RWPE1 (cell line): ENCODE measurements around the gene CNGA3.

Source experiments
- CTCF ChIA-PET: fragments of 350-600 bp; sonication (Branson Sonifier 250); formaldehyde crosslinking; extraction: SDS; loops from one replicate; lab custom pipeline; 2021; lab: Yijun Ruan, JAX
- POLR2A ChIA-PET: fragments of 400-600 bp; formaldehyde crosslinking; extraction: SDS; loops from one replicate; lab custom pipeline; 2020; ENCODE audit warnings: antibody characterized with exemption; ENCODE audit not compliant: low non-redundant PET; lab: Yijun Ruan, JAX
- DNase-seq: peaks from one replicate; pipeline ENCODE4 v3.0.0; 2012; ENCODE audit warnings: low spot score
- H3K27ac ChIP-seq: fragments of 450-650 bp; 2 replicates; pipeline ENCODE4 v1.5.1; 2017
- TF ChIP-seq, protein P1 (sequence below): fragments of 450-650 bp; conservative IDR thresholded peaks from 2 replicates; pipeline ENCODE4 v1.5.1; 2017; ENCODE audit warnings: low read depth, mild to moderate bottlenecking

Gene CNGA3

DNA sequence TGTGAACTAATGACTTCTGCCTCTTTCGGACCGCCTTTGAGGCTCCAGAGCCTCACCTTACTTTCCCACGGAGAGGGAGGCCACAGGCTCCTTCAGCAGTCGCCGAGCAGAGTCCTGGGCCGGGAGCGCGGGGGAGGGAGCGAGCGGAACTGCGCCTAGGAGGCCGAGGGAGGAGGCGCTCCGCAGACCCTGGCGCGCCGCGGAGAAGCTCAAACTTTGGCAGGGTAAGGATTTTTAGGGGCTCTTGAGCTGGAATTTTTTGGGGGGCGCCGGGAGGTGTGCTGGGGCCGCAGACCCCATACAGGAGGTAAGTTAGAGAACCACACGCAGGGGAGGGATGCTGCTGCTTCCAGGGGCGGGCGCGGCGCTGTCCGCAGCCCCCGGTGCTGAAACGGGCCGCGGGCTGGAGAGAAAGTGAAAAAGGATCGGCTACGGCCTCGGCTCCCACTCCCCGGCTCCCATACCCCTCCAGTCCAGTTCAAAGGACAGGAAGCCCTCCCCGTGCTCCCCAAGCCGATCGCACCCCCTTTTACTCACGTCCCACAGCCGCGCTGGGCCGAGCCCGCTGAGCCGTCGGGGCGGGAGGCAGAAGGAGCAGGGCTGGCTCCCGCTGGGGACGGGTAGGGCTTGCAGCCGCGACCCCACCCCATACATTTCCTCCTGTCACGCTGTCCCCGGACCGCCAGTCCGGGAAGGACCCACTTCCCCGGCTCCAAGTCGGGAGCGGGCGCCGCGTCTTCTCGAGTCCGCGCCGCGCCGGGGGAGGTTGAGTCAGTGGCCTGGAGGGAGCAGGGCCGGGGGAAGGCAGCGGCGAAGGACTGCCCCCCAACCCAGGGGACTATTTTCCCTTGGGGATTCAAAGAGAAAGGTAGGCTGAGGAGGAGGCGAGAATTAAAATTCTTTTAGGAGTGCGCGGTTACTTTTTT is at the start of gene CNGA3:
Gene CNGA3 (plus strand): TSS at position 146 of the 926 bp plus-strand sequence. CDS start 23,520 bp downstream, outside the sequence.
- H3K27ac ChIP-seq: no peak within 1 kb of the TSS
- POLR2A ChIA-PET: no interaction called here
- DNase-seq: peak; percentile 13
- TF ChIP-seq, protein P1, sequence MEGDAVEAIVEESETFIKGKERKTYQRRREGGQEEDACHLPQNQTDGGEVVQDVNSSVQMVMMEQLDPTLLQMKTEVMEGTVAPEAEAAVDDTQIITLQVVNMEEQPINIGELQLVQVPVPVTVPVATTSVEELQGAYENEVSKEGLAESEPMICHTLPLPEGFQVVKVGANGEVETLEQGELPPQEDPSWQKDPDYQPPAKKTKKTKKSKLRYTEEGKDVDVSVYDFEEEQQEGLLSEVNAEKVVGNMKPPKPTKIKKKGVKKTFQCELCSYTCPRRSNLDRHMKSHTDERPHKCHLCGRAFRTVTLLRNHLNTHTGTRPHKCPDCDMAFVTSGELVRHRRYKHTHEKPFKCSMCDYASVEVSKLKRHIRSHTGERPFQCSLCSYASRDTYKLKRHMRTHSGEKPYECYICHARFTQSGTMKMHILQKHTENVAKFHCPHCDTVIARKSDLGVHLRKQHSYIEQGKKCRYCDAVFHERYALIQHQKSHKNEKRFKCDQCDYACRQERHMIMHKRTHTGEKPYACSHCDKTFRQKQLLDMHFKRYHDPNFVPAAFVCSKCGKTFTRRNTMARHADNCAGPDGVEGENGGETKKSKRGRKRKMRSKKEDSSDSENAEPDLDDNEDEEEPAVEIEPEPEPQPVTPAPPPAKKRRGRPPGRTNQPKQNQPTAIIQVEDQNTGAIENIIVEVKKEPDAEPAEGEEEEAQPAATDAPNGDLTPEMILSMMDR: no peak
- CTCF ChIA-PET: interaction anchor here (0.5 to 0.6 kb wide), 2 partner anchors 717 to 1725 kb away, joined by 3 read pairs; no protein-coding TSS in a partner anchor

DNA sequence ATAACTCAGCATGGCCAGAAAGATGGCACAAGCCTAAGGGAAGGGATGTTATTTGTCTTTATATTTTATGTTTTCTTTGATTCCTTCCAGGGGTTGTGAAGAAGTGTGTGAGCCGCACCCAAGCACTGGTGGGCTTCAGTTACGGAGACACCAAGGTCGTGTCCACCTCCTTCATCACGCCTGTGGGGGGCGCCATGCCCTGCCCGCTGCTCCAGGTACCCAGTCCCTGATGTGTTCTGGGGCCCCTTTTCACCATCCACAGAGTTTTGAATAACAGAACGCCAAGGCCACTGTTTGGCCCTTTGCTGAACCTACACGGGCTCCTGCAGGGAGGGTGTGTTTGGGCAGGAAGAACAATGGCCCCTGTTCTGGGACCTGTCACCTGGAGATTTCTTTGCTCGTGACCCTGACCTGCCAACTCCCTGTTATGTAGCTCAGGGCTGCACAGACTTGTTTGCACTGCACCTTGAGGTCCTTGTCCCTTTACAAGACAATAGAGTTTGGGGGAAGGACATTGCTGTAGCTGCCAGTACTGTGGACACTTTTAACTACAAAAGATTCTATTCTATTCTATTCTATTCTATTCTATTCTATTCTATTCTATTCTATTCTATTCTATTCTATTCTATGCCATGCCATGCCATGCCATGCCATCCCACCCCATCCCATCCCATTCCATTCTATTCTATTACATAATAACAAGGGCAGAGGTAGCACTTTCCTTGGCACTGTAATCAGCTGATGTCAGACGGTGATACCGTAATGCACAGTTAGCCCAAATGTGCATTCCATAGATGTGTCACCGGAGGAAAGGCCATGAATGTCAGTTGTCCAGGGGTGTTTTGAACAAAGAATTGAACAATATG is 48.2 kb upstream of the CNGA3 start:
- no peak overlapping the region for H3K27ac ChIP-seq
- TF ChIP-seq, protein P1: no peak
- ChIA-PET CTCF (no interaction called here), POLR2A (no interaction called here)
- no peak for DNase-seq

DNA sequence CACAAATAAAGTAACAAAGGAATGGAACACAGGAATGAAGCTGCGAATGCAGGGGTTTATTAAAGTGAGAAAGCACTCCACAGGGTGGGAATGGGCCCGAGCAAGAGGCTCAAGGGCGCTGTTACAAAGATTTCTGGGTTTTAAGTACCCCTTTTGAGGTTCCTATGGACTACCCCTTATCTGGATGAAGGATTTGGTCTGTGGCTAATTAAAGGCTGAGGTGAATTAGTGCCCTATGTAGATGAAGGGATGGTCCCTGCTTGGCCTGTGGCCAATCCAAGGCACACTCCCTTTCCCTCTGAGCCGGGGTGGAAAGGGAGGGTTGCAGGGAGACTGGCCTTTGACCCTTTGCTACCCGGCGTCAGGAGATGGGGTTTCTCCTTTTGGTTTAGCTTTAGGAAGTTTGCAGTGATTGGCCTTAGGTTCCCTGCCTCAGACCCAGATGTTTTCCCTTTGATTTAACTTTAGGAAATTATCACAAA is 47.5 kb upstream of the CNGA3 start:
- ChIA-PET CTCF (no interaction called here), POLR2A (no interaction called here)

DNA sequence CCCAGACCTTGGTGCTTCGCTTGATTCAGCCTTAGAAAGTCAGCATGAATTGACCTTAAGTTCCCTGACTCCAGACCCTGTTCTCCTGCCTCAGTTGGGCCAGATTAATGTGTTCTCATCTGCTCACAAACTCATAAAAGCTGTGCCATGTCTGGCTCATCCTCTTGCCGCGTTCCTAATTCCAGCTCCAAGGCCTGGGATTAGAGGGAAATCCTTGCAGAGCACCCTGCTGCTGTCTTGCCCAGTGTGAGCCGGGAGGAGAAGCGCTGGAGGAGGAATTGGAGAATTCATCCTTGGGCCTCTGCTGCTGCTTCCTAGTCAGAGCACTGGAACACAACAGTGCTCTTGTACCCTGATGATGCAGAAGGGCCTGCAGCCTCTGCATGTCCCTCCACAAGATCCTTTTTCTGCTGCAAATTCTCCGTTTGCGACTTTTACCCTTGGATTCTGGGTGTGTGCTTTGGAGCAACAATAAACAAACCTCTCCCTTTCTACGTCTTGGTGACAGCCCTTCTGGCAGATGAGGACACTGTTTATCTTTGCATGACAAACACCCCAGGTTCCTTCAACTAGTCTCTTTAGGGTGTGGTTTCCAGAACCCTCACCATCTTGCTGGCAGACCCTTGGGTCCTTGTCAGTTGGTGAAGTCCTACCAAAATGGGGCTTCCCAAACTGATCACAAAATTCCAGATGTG is 46.9 kb upstream of the CNGA3 start:
- ChIA-PET CTCF (no interaction called here), POLR2A (no interaction called here)
- TF ChIP-seq, protein P1: no peak
- no peak for DNase-seq
- no peak overlapping the region for H3K27ac ChIP-seq

More for the DNA sequence above, 47.5 kb upstream of the CNGA3 start:
- no peak overlapping the region for H3K27ac ChIP-seq
- no peak for DNase-seq
- TF ChIP-seq, protein P1: no peak

DNA sequence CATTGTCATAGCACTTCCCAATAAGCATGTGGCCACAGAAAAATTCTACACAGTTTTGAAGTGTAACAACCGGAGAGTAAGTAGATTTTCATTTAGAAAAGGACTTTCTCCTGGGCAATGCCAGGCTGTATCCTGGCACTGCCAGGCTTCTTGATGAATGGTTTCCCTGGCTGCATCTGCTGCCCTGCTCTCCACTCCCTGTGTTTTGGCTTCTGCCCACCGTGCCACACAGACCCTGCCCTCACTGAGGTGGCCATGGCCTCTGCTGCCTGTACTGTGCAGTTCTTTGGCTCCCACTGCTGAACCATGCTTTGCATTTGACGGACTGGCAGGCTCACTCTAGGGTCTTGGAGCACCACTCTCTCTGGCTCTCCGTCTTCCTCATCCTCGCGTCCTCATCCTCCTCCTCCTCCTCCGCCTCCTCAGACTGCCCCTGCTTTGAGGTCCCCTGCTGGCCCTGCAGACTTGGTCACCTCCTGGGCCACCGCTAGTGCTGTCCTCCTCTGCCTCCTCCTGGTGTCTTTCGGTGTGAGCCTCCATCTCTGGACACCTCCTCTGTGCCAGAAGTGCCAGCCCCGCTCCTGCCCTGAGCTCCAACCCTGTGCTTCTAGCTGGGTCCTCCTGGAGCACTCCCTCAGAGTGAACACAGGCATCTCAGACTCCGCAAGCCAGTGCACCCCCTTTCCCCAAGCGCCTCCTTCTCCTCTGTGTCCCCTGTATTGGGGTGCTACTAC is 45.9 kb upstream of the CNGA3 start:
- no peak for DNase-seq
- ChIA-PET POLR2A (no interaction called here), CTCF (no interaction called here)
- no peak overlapping the region for H3K27ac ChIP-seq
- TF ChIP-seq, protein P1: no peak
